Right atrium auricular region (tissue), 2 donors: ENCODE results near the gene DIRAS3. TPM values are rescaled to one million over a fixed set of nuclear protein-coding genes. Genes with fewer than 3 reads are reported as not detected.

Source experiments
- DNase-seq: peaks from one replicate; pipeline ENCODE4 v3.0.0-alpha.2; 2019; ENCODE audit warnings: low spot score
- H3K27ac ChIP-seq, 2 donors: fragments of 200-600 bp; sonication (generic); 1 replicate in 1 of 2; 2 replicates in 1 of 2; pipeline ENCODE4 v1.5.1; 2016 to 2019
- H3K27me3 ChIP-seq, 2 donors: fragments of 200-600 bp; sonication (generic); one replicate each; pipeline versions ENCODE4 v1.5.1 to v1.6.0; 2017 to 2019
- H3K36me3 ChIP-seq: fragments of 200-600 bp; sonication (generic); one replicate; pipeline ENCODE4 v1.5.1; 2016
- H3K4me1 ChIP-seq, 2 donors: fragments of 200-600 bp; sonication (generic); one replicate each; pipeline versions ENCODE4 v1.5.1 to v1.6.0; 2017 to 2019
- H3K4me3 ChIP-seq, 2 donors: fragments of 200-600 bp; sonication (generic); 1 replicate in 1 of 2; 2 replicates in 1 of 2; pipeline ENCODE4 v1.5.1; 2017 to 2019; ENCODE audit warnings: mild to moderate bottlenecking in 1 of 2, moderate library complexity in 1 of 2
- H3K9me3 ChIP-seq, 2 donors: fragments of 200-600 bp; sonication (generic); one replicate each; pipeline ENCODE4 v1.5.1; 2019
- CTCF ChIP-seq, 2 donors: fragments of 200-600 bp; sonication (generic); IDR thresholded peaks; one replicate each; pipeline ENCODE4 v1.5.1; 2019; ENCODE audit warnings: antibody characterized with exemption in 2 of 2
- total RNA-seq, 2 donors: library from RNA; depleted of rRNA; stranded (reverse); fragments of >200 nt; gene quantifications; one replicate each; pipeline ENCODE4 v1.1.0, GENCODE V29; 2016

The DIRAS3 gene
- total RNA-seq, result 1 to 10 TPM in 1 of 2 donors, under 1 TPM in 1; 0.96 to 7.3 TPM

GRCh38 chr1:68049941-68050878 is at the start of gene DIRAS3:
Gene DIRAS3 (minus strand): TSS chr1:68050627. CDS start chr1:68047297, 3,330 bp downstream.
- no peak for TF ChIP-seq CTCF (IDR thresholded peaks at IDR 0.05)
- H3K27ac ChIP-seq, result no peak within 1 kb of the TSS
- no peak for DNase-seq
- no peaks in the 10 kb centered on the region for H3K27me3 ChIP-seq
- no peaks in the 10 kb centered on the region for H3K4me1 ChIP-seq
- no peaks in the 10 kb centered on the region for H3K36me3 ChIP-seq
- H3K9me3 ChIP-seq, result no peaks in the 10 kb centered on the region
- H3K4me3 ChIP-seq, result peak within 1 kb of the TSS; percentile 32 to 38

GRCh38 chr1:68093737-68094136 is 43.3 kb upstream of the DIRAS3 start:
- Histone ChIP-seq H3K27me3 (no peaks in the 10 kb centered on the region), H3K4me1 (no peaks in the 10 kb centered on the region), H3K27ac (no peak overlapping the region), H3K36me3 (no peaks in the 10 kb centered on the region), H3K4me3 (no peak overlapping the region), H3K9me3 (no peaks in the 10 kb centered on the region)
- TF ChIP-seq CTCF (IDR thresholded peaks at IDR 0.05), result no peak
- DNase-seq, result no peak

- H3K36me3 ChIP-seq, result no peaks in the 10 kb centered on the region
- H3K27ac ChIP-seq, result no peak overlapping the region
- H3K4me1 ChIP-seq, result no peaks in the 10 kb centered on the region
- DNase-seq, result no peak
- TF ChIP-seq CTCF (IDR thresholded peaks at IDR 0.05), result no peak
- H3K9me3 ChIP-seq, result no peaks in the 10 kb centered on the region
- H3K27me3 ChIP-seq, result no peaks in the 10 kb centered on the region
- H3K4me3 ChIP-seq, result no peak overlapping the region
Observed at GRCh38 chr1:68087184-68087583, 36.8 kb upstream of the DIRAS3 start.

GRCh38 chr1:68085752-68086151 is 35.3 kb upstream of the DIRAS3 start:
- no peak for DNase-seq
- H3K9me3 ChIP-seq, result no peaks in the 10 kb centered on the region
- H3K27ac ChIP-seq, result no peak overlapping the region
- no peaks in the 10 kb centered on the region for H3K36me3 ChIP-seq
- no peaks in the 10 kb centered on the region for H3K4me1 ChIP-seq
- no peaks in the 10 kb centered on the region for H3K27me3 ChIP-seq
- no peak for TF ChIP-seq CTCF (IDR thresholded peaks at IDR 0.05)
- no peak overlapping the region for H3K4me3 ChIP-seq

- H3K9me3 ChIP-seq, result no peaks in the 10 kb centered on the region
- H3K4me3 ChIP-seq, result no peak overlapping the region
- no peaks in the 10 kb centered on the region for H3K36me3 ChIP-seq
- TF ChIP-seq CTCF (IDR thresholded peaks at IDR 0.05), result no peak
- H3K27ac ChIP-seq, result no peak overlapping the region
- H3K27me3 ChIP-seq, result no peaks in the 10 kb centered on the region
- DNase-seq, result no peak
- no peaks in the 10 kb centered on the region for H3K4me1 ChIP-seq
Observed at GRCh38 chr1:68083686-68084085, 33.3 kb upstream of the DIRAS3 start.
